Embryonic facial prominence (tissue), 1 donor: ENCODE measurements around the gene IMMP2L.

Source experiments
- DNase-seq: peaks from one replicate; pipeline ENCODE4 v3.0.0-alpha.2; 2016; ENCODE audit errors: extremely low spot score

The IMMP2L gene

GRCh38 chr7:111159426-111159825, 402.9 kb downstream of the IMMP2L start:
- no peak for DNase-seq

GRCh38 chr7:111150709-111151108, 411.6 kb downstream of the IMMP2L start:
- DNase-seq = no peak

- DNase-seq = no peak
These were observed 414.4 kb downstream of the IMMP2L start for GRCh38 chr7:111147708-111148533.

- DNase-seq = no peak
These were observed 416.2 kb downstream of the IMMP2L start for GRCh38 chr7:111146136-111146535.

GRCh38 chr7:111145472-111145871, 416.8 kb downstream of the IMMP2L start:
- DNase-seq = no peak

- no peak for DNase-seq
These were observed 422.0 kb downstream of the IMMP2L start for GRCh38 chr7:111140091-111140865.

GRCh38 chr7:111138586-111138985, 423.7 kb downstream of the IMMP2L start:
- no peak for DNase-seq

- DNase-seq = peak; percentile 23
These were observed 424.1 kb downstream of the IMMP2L start for GRCh38 chr7:111138193-111138569.

GRCh38 chr7:111137296-111138192, 424.7 kb downstream of the IMMP2L start:
- DNase-seq = no peak

GRCh38 chr7:111132833-111133232, 429.5 kb downstream of the IMMP2L start:
- DNase-seq = no peak

- DNase-seq = no peak
These were observed 432.9 kb downstream of the IMMP2L start for GRCh38 chr7:111129435-111129834.

- no peak for DNase-seq
These were observed 435.3 kb downstream of the IMMP2L start for GRCh38 chr7:111126987-111127386.

GRCh38 chr7:111115966-111116365, 446.3 kb downstream of the IMMP2L start:
- DNase-seq = no peak

GRCh38 chr7:111113263-111114017, 448.9 kb downstream of the IMMP2L start:
- no peak for DNase-seq

- no peak for DNase-seq
These were observed 449.9 kb downstream of the IMMP2L start for GRCh38 chr7:111112439-111112838.

- DNase-seq = no peak
These were observed 453.8 kb downstream of the IMMP2L start for GRCh38 chr7:111108496-111108895.

GRCh38 chr7:111108000-111108399, 454.3 kb downstream of the IMMP2L start:
- no peak for DNase-seq

GRCh38 chr7:111107579-111107978, 454.7 kb downstream of the IMMP2L start:
- no peak for DNase-seq

- no peak for DNase-seq
These were observed 457.0 kb downstream of the IMMP2L start for GRCh38 chr7:111105269-111105668.

GRCh38 chr7:111104710-111105109, 457.6 kb downstream of the IMMP2L start:
- DNase-seq = no peak

GRCh38 chr7:111103678-111104274, 458.5 kb downstream of the IMMP2L start:
- DNase-seq = no peak
